ENCODE measurements around the gene ZC3HAV1L. TPM values are rescaled to one million over a fixed set of nuclear protein-coding genes. Genes with fewer than 3 reads are reported as not detected.
"Not testable (repeated sequence)": the region's sequence is repeated elsewhere in the genome, so short reads cannot be mapped to it uniquely, and the experiment has no call there.

ZC3HAV1L gene
- total RNA-seq, 1 experiment from 2014 or later = 15.0 TPM

DNA sequence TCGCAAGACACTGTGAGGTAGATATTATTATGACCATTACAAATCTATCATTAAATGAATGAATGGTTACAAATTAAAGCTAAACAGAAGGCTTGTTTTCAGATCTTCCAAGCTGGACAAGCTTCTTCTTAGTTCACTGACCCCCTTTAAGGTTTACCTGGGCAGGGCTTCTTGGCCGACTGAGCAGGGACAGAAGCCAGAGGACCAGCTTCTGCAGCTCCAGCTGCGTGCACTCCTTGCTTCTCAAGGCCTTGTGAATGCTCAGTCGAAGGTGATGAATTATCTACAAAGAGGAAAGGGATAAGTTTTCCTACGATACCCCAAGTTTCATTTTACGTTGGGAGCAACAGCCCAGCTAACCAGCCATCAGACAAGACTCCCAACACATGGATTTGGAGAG is 9.3 kb downstream of the ZC3HAV1L start:
- TF ChIP-seq, protein P1, sequence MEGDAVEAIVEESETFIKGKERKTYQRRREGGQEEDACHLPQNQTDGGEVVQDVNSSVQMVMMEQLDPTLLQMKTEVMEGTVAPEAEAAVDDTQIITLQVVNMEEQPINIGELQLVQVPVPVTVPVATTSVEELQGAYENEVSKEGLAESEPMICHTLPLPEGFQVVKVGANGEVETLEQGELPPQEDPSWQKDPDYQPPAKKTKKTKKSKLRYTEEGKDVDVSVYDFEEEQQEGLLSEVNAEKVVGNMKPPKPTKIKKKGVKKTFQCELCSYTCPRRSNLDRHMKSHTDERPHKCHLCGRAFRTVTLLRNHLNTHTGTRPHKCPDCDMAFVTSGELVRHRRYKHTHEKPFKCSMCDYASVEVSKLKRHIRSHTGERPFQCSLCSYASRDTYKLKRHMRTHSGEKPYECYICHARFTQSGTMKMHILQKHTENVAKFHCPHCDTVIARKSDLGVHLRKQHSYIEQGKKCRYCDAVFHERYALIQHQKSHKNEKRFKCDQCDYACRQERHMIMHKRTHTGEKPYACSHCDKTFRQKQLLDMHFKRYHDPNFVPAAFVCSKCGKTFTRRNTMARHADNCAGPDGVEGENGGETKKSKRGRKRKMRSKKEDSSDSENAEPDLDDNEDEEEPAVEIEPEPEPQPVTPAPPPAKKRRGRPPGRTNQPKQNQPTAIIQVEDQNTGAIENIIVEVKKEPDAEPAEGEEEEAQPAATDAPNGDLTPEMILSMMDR (IDR thresholded peaks at IDR 0.05; ENCODE audit: unreplicated experiment) = no peak
- no peak for DNase-seq
- CTCF ChIA-PET = interaction anchor here (0.7 to 1.2 kb wide), 2 partner anchors 9 to 423 kb away, joined by 3 to 5 read pairs; partner anchors contain the start of gene ZC3HAV1L
- Mint-ChIP-seq H3K4me3 (ENCODE audit: low read depth, unreplicated experiment) (no peak overlapping the region), H3K27me3 (ENCODE audit: unreplicated experiment) (no peaks in the 10 kb centered on the region), H3K27ac (ENCODE audit: unreplicated experiment) (no peak overlapping the region), H3K36me3 (ENCODE audit: insufficient read depth, unreplicated experiment) (peaks cover 56% of the 10 kb centered on the region), H3K9me3 (ENCODE audit: low read depth, unreplicated experiment) (no peaks in the 10 kb centered on the region), H3K4me1 (ENCODE audit: low read depth, unreplicated experiment) (no peaks in the 10 kb centered on the region)
- intact Hi-C loops (cut with micrococcal nuclease; ENCODE audit: unreplicated experiment) = no loop called here
- BruUV-seq (replicated peaks) = no TSS peak

DNA sequence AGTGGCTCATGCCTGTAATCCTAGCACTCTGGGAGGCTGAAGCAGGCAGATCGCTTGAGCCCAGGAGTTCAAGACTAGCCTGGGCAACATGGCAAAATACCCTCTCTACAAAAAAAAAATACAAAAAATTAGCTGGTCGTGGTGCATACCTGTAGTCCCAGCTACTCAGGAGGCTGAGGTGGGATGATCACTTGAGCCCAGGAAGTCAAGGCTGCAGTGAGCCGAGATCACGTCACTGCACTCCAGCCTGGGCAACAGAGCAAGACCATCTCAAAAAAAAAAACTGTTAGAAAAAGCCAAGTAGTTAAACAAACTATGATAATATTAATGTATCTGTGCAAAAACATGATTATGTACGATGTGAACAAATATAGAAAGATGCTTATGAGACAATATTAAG is 10.0 kb downstream of the ZC3HAV1L start:
- H3K4me1 Mint-ChIP-seq (ENCODE audit: low read depth, unreplicated experiment); intact Hi-C loops (cut with micrococcal nuclease; ENCODE audit: unreplicated experiment); H3K27ac Mint-ChIP-seq (ENCODE audit: unreplicated experiment); DNase-seq; H3K27me3 Mint-ChIP-seq (ENCODE audit: unreplicated experiment); H3K4me3 Mint-ChIP-seq (ENCODE audit: low read depth, unreplicated experiment); BruUV-seq (replicated peaks); H3K9me3 Mint-ChIP-seq (ENCODE audit: low read depth, unreplicated experiment): not testable (repeated sequence)
- CTCF ChIA-PET = interaction anchor here (0.7 to 1.2 kb wide), 2 partner anchors 9 to 422 kb away, joined by 3 to 5 read pairs; partner anchors contain the start of gene ZC3HAV1L
- H3K36me3 Mint-ChIP-seq (ENCODE audit: insufficient read depth, unreplicated experiment) = peaks cover 52% of the 10 kb centered on the region

DNA sequence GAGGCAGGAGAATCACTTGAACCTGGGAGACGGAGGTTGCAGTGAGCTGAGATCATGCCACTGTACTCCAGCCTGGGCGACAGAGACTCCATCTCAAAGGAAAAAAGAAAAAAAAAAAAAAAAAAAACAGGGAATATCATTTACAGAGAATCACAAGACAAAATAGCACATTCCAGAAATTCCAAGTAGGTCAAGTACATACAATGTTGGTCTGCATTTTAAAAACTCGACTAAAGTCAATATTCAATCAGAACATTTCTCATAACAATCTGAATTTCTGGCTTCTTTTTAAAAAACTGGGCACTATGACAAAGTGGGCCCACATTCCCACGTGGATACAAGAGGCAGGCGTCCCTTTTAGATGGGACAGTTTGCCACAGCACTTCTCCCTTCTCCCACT is 12.8 kb downstream of the ZC3HAV1L start:
- H3K27ac Mint-ChIP-seq (ENCODE audit: unreplicated experiment) = no peak overlapping the region
- H3K4me3 Mint-ChIP-seq (ENCODE audit: low read depth, unreplicated experiment) = no peak overlapping the region
- intact Hi-C loops (cut with micrococcal nuclease; ENCODE audit: unreplicated experiment) = no loop called here
- no peaks in the 10 kb centered on the region for H3K4me1 Mint-ChIP-seq (ENCODE audit: low read depth, unreplicated experiment)
- no peaks in the 10 kb centered on the region for H3K9me3 Mint-ChIP-seq (ENCODE audit: low read depth, unreplicated experiment)
- CTCF ChIA-PET = no interaction called here
- BruUV-seq (replicated peaks) = no TSS peak
- H3K36me3 Mint-ChIP-seq (ENCODE audit: insufficient read depth, unreplicated experiment) = peaks cover 35% of the 10 kb centered on the region
- no peaks in the 10 kb centered on the region for H3K27me3 Mint-ChIP-seq (ENCODE audit: unreplicated experiment)
- DNase-seq = no peak
- TF ChIP-seq, protein P1 (IDR thresholded peaks at IDR 0.05; ENCODE audit: unreplicated experiment) = no peak

DNA sequence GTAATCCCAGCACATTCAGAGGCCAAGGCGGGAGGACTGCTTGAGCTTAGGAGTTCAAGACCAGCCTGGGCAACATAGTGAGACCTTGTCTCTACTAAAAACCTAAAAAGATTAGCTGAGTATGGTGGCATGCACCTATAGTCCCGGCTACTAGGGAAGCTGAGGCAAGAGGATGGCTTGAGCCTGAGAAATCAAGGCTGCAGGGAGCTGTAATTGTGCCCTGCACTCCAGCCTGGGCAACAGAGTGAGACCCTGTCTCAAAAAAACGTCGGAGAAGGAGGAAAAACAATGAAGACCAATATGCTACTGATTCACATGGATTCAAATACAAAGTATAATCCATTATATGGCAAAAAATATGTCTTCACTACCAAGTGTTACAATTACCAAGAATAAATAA is 13.6 kb downstream of the ZC3HAV1L start:
- intact Hi-C loops (cut with micrococcal nuclease; ENCODE audit: unreplicated experiment) = no loop called here
- TF ChIP-seq, protein P1 (IDR thresholded peaks at IDR 0.05; ENCODE audit: unreplicated experiment) = no peak
- H3K27me3 Mint-ChIP-seq (ENCODE audit: unreplicated experiment) = no peaks in the 10 kb centered on the region
- DNase-seq = no peak
- H3K27ac Mint-ChIP-seq (ENCODE audit: unreplicated experiment) = no peak overlapping the region
- peaks cover 30% of the 10 kb centered on the region for H3K36me3 Mint-ChIP-seq (ENCODE audit: insufficient read depth, unreplicated experiment)
- BruUV-seq (replicated peaks) = no TSS peak
- no peaks in the 10 kb centered on the region for H3K9me3 Mint-ChIP-seq (ENCODE audit: low read depth, unreplicated experiment)
- CTCF ChIA-PET = interaction anchor here (1.0 kb wide), 1 partner anchor 31 kb away, joined by 3 read pairs; no protein-coding TSS in a partner anchor
- no peaks in the 10 kb centered on the region for H3K4me1 Mint-ChIP-seq (ENCODE audit: low read depth, unreplicated experiment)
- H3K4me3 Mint-ChIP-seq (ENCODE audit: low read depth, unreplicated experiment) = no peak overlapping the region

DNA sequence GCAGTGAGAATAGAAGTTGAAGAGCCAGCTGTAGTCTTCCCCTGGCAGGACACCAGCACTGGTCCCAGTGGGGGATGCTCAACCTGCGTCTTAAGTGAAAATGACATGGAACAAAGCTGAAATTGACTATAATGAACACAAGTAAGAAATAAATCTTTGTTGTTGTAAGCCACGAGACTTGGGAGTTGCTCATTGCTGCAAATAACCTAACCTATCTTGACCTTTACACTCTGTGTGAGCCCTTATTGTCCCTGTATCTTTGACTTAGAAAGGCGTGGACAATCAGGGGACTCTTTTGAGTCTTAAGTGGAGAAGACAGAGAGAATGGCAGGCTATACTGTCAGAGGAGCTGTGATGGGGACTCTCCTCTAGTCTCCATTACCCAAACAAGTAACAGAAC is 16.9 kb downstream of the ZC3HAV1L start:
- intact Hi-C loops (cut with micrococcal nuclease; ENCODE audit: unreplicated experiment) = loop anchor here (5.0 kb wide), 1 partner anchor 58 kb away; no protein-coding TSS in a partner anchor
- no peaks in the 10 kb centered on the region for H3K9me3 Mint-ChIP-seq (ENCODE audit: low read depth, unreplicated experiment)
- no peak overlapping the region for H3K27ac Mint-ChIP-seq (ENCODE audit: unreplicated experiment)
- no peaks in the 10 kb centered on the region for H3K4me1 Mint-ChIP-seq (ENCODE audit: low read depth, unreplicated experiment)
- peaks cover 8% of the 10 kb centered on the region for H3K36me3 Mint-ChIP-seq (ENCODE audit: insufficient read depth, unreplicated experiment)
- TF ChIP-seq, protein P1 (IDR thresholded peaks at IDR 0.05; ENCODE audit: unreplicated experiment) = no peak
- no peak for DNase-seq
- CTCF ChIA-PET = interaction anchor here (0.9 to 1.0 kb wide), 2 partner anchors 52 to 132 kb away, joined by 3 to 4 read pairs; no protein-coding TSS in a partner anchor
- peaks cover 16% of the 10 kb centered on the region for H3K27me3 Mint-ChIP-seq (ENCODE audit: unreplicated experiment)
- no TSS peak for BruUV-seq (replicated peaks)
- H3K4me3 Mint-ChIP-seq (ENCODE audit: low read depth, unreplicated experiment) = no peak overlapping the region

Measured in Calu3 (cell line).